Left ventricle myocardium inferior (tissue), 1 donor: ENCODE results near the gene KCNC3. TPM values are rescaled to one million over a fixed set of nuclear protein-coding genes. Genes with fewer than 3 reads are reported as not detected.
A peak's percentile ranks its signal among the peaks of the same experiment; 100 is the strongest.

ENCODE experiments used
- DNase-seq: peaks from one replicate; pipeline ENCODE4 v3.0.0-alpha.2; 2020
- H3K27ac ChIP-seq: fragments of 200-600 bp; replicated peaks from 2 replicates; pipeline ENCODE4 v1.8.0; 2021
- H3K27me3 ChIP-seq: fragments of 200-600 bp; 2 replicates; pipeline ENCODE4 v1.8.0; 2021; ENCODE audit warnings: low read depth
- H3K36me3 ChIP-seq: fragments of 200-600 bp; 2 replicates; pipeline ENCODE4 v1.8.0; 2021
- H3K4me1 ChIP-seq: fragments of 200-600 bp; 2 replicates; pipeline ENCODE4 v1.8.0; 2021
- H3K4me3 ChIP-seq: fragments of 200-600 bp; 2 replicates; pipeline ENCODE4 v1.8.0; 2021; ENCODE audit warnings: mild to moderate bottlenecking, moderate library complexity
- H3K9me3 ChIP-seq: fragments of 200-600 bp; replicated peaks from 2 replicates; pipeline ENCODE4 v1.8.0; 2021
- CTCF ChIP-seq: fragments of 200-600 bp; IDR thresholded peaks from 2 replicates; pipeline ENCODE4 v1.8.0; 2021; ENCODE audit warnings: antibody characterized with exemption, mild to moderate bottlenecking, borderline replicate concordance
- intact Hi-C: fragments of 100-400 bp; cut with micrococcal nuclease; formaldehyde crosslinking; loops from one replicate; pipeline ENCODE4 v1.11.0; 2022
- total RNA-seq: library from RNA; stranded (reverse); fragmentation: NEBNext Ultra II Directional; extraction: Animal tissue kit (Norgen Biotek cat#: 25700); gene quantifications from one replicate; pipeline ENCODE4 v1.2.1, GENCODE V29; 2021
- donor health status: DM: no; HTN: yes; CAD: no; lungs with severe emphysema.

The KCNC3 gene
- total RNA-seq, 1 donor from 2014 or later, result 2.6 TPM

GRCh38 chr19:50333737-50334617 is 4.8 kb upstream of the KCNC3 start:
- intact Hi-C loops, result no loop called here
- Histone ChIP-seq H3K36me3 (no peaks in the 10 kb centered on the region), H3K27ac (peak overlapping the region; percentile 78), H3K4me3 (peak overlapping the region; percentile 69), H3K9me3 (no peaks in the 10 kb centered on the region), H3K4me1 (peaks cover 38% of the 10 kb centered on the region), H3K27me3 (peaks cover 62% of the 10 kb centered on the region)
- TF ChIP-seq CTCF, result no peak
- peak; percentile 77 for DNase-seq

- Histone ChIP-seq H3K9me3 (no peaks in the 10 kb centered on the region), H3K27ac (peak overlapping the region; percentile 78), H3K27me3 (peaks cover 65% of the 10 kb centered on the region), H3K4me3 (peak overlapping the region; percentile 69), H3K36me3 (no peaks in the 10 kb centered on the region), H3K4me1 (peaks cover 41% of the 10 kb centered on the region)
- peak; percentile 12 for TF ChIP-seq CTCF
- intact Hi-C loops, result no loop called here
- DNase-seq, result peak; percentile 88
Observed at GRCh38 chr19:50333235-50333736, 4.1 kb upstream of the KCNC3 start.

GRCh38 chr19:50332244-50333038 is 3.3 kb upstream of the KCNC3 start:
- H3K4me3 ChIP-seq, result peak overlapping the region; percentile 69
- peaks cover 47% of the 10 kb centered on the region for H3K4me1 ChIP-seq
- no peak for DNase-seq
- no peaks in the 10 kb centered on the region for H3K9me3 ChIP-seq
- H3K36me3 ChIP-seq, result no peaks in the 10 kb centered on the region
- H3K27me3 ChIP-seq, result peaks cover 72% of the 10 kb centered on the region
- intact Hi-C loops, result no loop called here
- TF ChIP-seq CTCF, result no peak
- H3K27ac ChIP-seq, result peak overlapping the region; percentile 78

- H3K4me1 ChIP-seq, result peaks cover 48% of the 10 kb centered on the region
- H3K9me3 ChIP-seq, result no peaks in the 10 kb centered on the region
- no peaks in the 10 kb centered on the region for H3K36me3 ChIP-seq
- intact Hi-C loops, result no loop called here
- no peak for TF ChIP-seq CTCF
- peaks cover 78% of the 10 kb centered on the region for H3K27me3 ChIP-seq
- H3K4me3 ChIP-seq, result peak overlapping the region; percentile 69
- DNase-seq, result no peak
- peak overlapping the region; percentile 78 for H3K27ac ChIP-seq
Observed at GRCh38 chr19:50331994-50332243, 2.7 kb upstream of the KCNC3 start.

- intact Hi-C loops, result no loop called here
Observed at GRCh38 chr19:50331221-50331993, 2.2 kb upstream of the KCNC3 start.

More at GRCh38 chr19:50331221-50331993, 2.2 kb upstream of the KCNC3 start:
- peak overlapping the region; percentile 78 for H3K27ac ChIP-seq
- DNase-seq, result no peak
- peaks cover 52% of the 10 kb centered on the region for H3K4me1 ChIP-seq
- peak overlapping the region; percentile 69 for H3K4me3 ChIP-seq
- no peaks in the 10 kb centered on the region for H3K9me3 ChIP-seq
- H3K27me3 ChIP-seq, result peaks cover 83% of the 10 kb centered on the region
- TF ChIP-seq CTCF, result no peak
- no peaks in the 10 kb centered on the region for H3K36me3 ChIP-seq
